Measurements from ENCODE around the gene TOMM40.
"Not testable (repeated sequence)": the region's sequence is repeated elsewhere in the genome, so short reads cannot be mapped to it uniquely, and the experiment has no call there.

- not testable (repeated sequence) for TF ChIP-seq CTCF (IDR thresholded peaks at IDR 0.05; ENCODE audit: low read depth, low read length, missing input control); ATF3 (IDR thresholded peaks at IDR 0.05); SP1 (IDR thresholded peaks at IDR 0.05); MAX (IDR thresholded peaks at IDR 0.05); YY1 (IDR thresholded peaks at IDR 0.05)
Observed at GRCh38 chr19:44861576-44861975, 29.5 kb upstream of the TOMM40 start.
